HG02885 (cell line): Measurements from ENCODE around the gene KIDINS220.
"Not testable (repeated sequence)": the region's sequence is repeated elsewhere in the genome, so short reads cannot be mapped to it uniquely, and the experiment has no call there.

Experiments
- ATAC-seq: cut with Tn5 transposase; IDR thresholded peaks from one replicate; pipeline ENCODE4 v1.9.1; 2021; ENCODE audit warnings: mild to moderate bottlenecking; ENCODE audit not compliant: unreplicated experiment, poor library complexity

KIDINS220 gene

DNA sequence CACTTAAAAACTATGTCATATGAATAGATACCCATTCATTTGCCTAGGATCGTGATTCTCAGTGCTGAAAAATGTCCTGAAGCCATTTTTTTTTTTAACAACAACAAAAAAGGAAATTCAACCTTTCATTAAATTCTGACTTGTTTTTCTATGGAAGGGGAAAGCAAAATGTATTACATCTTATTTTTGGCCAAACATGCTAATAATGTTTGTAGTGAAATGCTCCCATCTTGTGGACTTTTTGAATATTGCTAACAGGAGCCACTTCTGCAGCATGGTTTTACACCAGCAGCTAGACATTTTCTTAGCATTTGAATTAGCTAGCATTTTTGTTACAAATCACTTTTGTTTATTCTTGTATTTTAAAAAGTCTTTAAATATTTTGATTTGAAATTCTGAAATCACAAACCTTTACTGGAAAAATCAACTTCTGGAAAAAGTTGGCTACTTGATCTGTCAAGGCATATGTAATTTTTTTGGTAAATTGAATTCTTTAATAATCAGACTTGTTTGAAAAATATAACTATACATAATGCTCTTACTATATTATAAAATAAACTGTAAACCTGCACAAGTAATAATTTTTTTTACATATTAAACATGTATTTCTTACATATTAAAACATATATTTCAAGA lies 75.8 kb downstream of the KIDINS220 start:
- ATAC-seq = no peak

DNA sequence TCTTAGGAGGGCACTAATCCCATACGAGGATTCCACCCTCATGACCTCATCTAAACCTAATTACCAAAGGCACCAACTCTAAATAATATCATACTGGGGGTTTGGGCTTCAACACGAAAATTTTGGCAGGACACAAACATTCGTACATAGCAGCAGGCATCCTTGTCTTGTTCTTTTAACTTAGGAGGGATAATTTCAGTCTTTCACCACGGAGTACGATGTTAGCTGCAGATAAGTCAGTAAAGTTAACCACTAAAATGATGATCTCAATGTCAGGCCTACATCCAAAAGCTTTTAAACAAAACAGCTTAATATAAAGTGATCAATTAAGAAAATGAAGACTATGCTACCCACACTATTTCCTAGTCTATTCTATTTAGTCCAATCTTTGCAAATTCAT lies 80.7 kb downstream of the KIDINS220 start:
- no peak for ATAC-seq

DNA sequence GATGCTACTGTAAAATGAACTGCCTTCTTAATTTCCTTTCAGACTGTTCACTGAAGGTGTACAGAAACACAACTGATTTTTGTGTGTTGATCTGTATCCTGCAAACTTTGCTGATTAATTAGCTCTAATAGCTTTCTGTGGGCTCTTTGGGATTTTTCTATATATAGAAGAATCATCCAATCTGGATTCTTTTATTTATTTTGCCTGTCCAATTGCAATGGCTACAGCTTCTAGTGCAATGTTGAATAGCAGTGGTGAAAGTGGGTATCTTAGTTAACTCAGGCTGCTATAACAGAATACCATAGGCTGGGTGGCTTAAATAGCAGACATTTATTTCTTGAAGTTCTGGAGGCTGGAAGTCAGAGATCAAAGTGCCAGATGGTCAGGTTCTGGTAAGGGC lies 81.2 kb downstream of the KIDINS220 start:
- ATAC-seq = no peak

DNA sequence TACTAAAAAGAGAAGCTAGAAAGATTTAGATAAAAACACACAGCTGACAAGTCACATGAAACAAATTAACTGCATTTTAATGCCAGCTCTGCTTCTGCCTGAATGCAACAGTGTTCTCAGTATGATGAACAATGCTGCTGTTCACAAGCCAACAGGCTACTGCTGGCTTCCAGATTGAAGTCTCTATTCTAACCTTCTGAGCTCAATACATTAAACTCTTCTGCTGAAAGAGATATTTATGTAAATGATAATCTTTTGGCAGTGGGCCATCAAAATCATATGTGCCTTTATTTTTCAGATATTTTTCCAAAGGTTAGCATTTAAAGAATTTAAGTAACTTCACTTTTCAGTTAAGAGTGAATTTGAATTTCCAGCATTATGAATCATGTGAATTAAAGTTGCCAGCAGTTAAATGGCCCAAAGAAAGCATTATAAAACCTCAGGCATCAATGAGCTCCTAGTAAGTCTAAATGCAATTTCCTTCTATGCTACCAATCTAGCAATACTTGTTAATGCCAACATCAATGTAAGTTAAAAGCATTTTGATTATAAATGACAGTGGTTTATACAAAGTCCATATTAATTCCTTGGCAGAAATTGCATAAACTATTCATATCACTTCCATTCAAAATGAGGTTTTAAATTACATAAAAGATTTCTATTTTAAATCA lies 83.2 kb downstream of the KIDINS220 start:
- ATAC-seq = no peak

DNA sequence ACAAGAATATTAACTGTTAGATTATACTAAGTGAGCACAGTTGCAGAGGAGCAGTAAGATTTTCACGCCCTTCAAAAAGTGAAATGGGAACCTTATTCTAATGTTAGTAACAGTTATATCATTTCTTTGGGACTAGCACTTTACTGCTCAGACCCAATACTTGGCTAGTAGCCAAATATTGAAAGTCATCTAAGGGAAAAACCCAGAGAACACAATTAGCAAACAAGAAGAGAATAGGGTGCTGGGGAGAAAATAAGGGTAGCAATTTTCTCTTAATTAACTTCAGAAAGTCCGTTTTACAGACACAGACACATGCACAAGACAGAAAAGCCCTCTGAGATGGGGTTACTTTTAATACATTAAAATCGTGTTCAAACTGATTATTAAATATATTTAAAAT lies 83.8 kb downstream of the KIDINS220 start:
- ATAC-seq = no peak

DNA sequence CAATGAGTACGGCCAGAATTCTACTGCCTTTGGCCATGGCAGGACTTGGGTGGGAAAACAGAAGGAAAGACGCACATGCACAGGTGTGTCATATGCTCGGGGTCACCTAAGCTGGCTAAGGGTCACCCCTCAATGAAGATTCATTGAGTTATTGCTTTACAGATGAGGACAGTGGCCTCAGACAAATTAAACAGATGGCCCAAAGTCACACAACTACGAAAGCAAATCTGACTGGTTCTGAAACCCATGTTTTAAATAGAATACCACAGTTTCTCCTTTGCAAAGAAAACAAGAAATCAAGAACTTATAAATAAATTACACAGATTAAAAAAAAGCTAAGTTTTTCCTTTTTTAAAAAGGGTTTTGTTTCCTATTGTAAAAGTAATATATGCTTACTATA lies 85.0 kb downstream of the KIDINS220 start:
- peak; percentile 64 for ATAC-seq

DNA sequence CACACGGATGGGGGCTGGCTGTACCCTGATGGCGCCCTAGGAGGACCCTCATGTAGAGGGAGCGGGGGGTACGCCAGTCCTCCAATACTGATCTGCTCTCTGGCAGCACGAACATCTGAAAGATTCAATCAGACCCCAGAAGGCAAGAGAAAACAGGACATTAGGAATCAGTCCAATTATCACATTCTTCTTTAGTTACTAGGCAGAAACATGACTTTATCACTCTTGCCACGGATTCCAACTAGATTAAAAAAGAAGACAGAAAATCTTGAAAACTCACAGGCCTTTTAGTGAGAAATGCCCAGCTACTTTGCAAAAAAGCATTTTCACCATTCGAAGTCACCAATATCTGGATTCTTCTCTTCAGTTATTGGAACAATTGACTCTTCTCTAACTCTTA lies 87.2 kb downstream of the KIDINS220 start:
- no peak for ATAC-seq

DNA sequence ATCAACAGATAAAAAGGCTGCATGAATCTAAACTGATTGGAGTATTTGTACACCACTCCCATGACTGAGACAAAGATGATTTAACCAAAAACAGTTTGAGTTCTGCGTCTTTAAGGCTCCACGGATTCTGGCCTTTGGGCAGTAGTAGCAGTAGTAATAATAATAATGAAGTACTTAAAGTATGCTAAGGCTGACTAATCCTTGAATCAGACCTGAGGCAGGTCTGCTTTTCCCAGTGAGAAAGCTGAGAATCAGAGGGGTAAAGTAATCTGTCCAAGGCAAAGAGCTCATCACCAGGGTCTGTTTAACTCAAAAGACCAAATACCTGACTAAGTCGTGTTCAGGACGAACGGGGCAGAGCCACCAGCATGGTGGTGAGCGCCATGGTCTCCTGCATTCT lies 94.2 kb downstream of the KIDINS220 start:
- no peak for ATAC-seq

DNA sequence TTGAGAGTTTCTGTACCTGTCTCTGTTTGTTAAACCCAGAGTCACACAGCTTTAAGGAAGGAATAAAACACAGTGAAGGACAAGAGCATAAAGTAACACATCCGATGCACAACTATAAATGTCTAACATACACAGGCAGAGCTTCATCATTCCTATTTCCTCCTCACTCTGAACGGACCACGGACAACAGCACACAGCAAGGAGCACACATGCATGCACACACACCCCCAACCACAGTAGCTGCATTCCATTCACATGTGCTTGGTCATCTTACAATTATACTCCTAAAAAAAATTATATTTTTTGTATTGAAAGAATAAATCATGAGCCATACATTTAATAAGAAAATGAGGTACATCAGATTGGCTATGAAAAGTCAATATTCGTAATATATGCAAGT lies 97.3 kb downstream of the KIDINS220 start:
- ATAC-seq = no peak

DNA sequence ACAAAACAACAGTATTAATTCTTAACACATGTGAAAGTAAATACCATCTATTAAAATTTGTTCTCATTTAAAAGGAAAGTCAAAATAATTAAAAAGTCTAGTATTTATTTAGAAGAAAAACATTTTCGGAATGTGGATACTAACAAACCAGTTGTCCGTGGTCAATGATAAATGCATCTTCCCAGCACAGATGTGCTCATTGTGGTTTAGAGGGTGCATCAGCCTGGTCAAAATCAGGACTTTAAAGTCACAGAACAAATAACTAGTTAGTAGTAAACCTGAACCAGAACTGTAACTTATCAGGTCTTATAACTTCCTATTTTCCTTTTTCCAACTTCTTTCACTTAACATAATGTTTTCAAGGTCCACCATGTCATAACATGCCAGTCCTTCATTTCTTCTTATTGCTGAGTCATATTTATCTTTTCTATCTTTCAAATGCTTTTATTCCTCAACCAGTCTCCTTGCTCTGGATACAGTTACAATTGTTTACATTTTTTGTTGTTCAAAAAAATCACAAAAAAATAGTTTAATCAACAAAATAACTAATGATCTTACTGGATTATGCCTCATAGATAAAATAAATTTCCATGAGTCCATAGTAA lies 99.7 kb downstream of the KIDINS220 start:
- ATAC-seq = no peak

DNA sequence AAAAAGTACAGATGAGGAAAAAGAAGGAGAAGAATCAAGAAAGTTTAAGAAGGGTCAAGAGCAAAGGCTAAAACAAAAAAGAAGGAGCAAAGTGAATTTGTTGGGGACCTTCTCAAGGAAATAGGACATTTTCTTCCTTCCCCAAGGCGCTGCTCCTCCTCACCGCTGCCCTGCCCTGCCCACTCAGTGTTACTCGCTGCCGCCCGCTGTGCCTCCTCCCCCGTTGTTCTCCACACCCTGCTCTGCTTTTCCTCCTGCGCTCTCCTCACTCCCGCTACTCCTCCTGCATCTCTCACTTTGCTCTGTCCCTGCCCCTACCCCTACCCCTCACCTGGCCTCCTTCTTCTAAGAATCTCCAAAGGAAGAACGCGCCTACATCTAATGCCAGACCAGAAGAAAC lies 104.8 kb downstream of the KIDINS220 start:
- ATAC-seq = no peak

DNA sequence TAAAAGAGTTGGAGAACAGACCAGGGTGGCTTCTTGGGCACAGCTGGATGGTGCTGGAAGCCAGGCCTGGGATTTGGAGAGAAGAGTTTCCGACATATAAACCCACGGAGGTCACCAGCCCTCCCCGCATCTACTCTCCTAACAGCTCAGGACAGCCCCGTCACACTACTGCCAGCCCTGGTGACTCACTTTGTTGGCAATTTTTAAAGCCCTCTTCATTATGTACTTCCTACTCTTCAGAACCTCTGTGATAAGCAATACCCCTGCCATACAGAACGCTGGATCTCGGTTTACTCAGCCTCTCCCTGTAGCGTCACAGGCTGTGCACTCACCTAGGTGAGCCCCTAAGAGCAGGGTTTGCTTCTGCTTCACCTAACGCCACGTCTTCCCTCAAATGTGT lies 107.5 kb downstream of the KIDINS220 start:
- ATAC-seq = no peak

DNA sequence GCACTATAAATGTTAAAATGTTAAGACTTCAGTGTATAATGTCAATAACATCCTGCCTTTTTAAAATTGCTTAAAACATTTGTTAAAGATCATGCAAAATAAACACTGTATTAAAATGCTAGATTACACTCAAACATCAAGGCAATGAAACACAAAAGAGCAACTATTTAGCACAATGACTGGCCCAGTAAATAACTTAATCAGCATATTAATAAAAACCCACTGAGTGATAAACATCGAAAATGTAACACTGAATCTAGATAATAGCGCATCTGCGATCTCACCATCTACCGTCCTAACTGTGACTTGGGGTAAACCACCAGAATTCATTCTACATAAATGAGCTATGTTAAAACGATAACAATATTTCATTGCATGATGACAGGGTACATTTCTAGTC lies 108.3 kb downstream of the KIDINS220 start:
- not testable (repeated sequence) for ATAC-seq

DNA sequence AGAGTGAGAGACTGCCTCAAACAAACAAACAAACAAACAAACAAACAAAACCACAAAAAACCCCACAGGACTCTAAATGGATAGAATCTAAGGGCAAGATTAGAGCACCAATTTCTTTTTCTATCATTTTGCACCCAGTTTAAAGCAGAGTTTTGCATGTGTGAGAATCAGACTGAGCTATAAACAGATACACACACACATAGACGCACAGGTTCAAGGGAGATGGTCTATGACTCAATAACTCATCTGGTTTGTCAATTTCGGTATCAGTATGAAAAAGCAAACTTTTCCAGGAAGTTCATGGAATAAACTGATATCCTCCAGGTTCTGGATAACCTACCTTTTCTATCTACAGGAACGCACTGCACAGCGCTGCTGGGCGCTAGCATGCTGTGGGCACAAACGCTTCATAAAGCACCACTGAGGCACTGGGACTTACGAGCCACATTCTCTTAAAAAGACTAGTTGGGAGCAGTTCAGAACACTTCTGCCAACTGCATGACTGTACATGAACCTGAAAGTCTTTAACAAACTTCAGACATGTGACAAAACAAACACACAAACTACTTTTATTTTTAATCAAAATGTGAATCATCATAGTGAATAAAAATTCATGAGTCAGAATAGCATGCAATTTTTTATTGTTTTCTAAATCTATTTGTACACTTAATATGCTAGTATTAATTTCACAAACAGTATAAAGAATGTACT lies 109.0 kb downstream of the KIDINS220 start:
- no peak for ATAC-seq

DNA sequence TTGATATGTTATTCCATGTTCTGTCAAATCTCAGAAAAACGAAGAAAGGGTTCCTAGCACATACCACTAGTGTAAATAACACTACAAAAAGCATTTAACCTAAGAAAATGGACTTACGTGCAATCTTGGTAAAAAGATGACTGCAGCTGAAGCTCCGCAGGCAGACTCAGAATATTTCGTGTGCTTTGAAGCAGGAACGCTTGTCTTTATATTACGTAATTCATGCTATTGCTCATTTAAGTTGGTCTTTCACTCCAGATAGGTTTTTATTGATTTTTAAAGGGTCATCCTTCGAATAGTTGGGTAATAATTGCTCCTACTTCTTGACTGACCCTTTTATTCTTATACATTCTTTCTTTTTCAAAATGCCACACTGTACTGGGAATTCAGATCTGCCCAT lies 111.6 kb downstream of the KIDINS220 start:
- ATAC-seq = no peak

DNA sequence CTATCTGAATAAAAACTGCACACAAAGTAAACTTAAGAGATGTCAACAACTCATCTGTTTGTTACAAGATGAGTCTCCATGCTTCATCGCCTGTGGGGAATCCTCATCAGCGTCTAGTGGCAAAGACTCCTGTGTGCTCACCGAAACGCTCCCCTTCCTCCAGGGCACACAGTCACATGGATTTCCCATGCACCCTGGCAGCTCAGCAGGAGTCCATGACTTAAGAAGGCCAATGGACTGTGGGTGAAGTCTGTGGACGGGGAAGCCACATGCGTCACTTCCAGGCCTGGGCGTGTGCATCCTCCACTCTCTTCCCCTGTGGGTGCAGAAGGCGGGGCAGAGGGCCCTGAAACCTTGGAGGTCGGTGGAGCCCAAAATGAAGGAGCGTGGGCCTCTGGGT lies 114.4 kb downstream of the KIDINS220 start:
- no peak for ATAC-seq

DNA sequence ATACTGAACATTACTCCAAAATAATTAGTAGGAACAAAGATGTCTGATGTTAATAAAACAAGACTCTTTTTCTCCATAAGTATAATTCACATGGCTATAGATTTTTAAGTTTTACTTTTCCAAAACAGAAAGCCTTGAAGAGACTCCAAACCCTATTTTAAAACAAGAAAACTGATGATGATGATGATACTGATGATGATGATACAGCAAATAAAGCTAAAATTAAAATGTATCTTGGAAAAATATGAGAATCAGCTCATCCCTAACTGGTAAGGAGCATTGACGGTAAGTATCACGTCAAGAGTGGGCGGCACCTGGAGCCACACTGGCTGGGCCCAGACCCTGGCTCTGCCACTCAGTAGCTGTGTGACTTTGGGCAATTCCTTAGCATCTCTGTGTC lies 116.0 kb downstream of the KIDINS220 start:
- no peak for ATAC-seq

DNA sequence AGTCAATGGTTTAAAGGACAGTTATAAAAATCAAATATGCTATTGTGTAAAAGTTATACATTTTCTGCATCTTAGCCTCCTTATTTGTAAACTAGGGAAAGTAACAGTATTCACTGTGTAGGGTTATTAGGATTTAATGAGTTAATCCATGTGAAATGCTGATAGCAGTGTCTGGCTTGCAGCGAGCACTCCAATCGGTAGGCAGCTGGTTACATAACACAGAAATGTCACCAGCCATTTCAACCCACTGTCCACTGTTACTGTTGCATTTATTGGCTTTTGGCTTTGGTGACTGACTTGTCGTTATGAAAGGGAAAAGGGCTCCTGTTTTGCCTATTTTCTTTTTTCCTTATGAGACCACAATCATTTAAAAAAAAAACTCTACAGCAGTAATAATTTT lies 116.7 kb downstream of the KIDINS220 start:
- ATAC-seq = no peak

DNA sequence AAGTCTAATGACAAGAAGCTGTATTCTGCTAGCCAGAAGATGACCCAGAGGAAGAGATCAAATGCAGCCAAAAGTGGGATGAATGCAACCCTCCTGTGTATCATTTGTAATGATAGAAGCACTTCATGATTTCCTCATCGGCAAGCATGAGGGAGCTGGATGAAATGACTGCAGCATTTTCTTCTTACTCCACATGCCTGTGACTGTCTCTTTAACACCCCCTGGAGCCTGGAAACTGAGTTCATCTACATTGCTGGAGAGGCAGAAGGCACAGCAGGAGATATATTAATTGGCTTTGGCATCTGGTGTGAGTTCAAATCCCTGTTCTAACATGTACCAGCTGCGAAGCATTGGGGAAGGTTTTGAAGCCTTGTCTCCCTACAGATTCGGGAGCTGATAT lies 117.9 kb downstream of the KIDINS220 start:
- ATAC-seq = no peak

DNA sequence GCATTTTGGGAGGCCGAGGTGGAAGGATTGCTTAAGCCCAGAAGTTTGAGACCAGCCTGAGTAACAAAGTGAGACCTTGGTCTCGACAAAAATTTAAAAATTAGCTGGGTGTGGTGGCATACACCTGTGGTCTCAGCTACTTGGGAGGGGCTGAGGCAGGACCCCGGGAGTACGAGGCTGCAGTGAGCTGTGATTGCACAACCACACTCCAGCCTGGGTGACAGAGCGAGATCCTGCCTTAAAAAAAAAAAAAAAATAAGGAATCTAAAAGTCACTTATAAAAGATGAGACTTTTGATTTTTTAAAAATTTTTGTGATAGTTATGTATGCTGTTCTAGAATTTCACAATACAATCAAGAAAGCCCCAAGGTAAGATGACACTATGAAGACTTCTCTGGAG lies 122.4 kb downstream of the KIDINS220 start:
- ATAC-seq = no peak

DNA sequence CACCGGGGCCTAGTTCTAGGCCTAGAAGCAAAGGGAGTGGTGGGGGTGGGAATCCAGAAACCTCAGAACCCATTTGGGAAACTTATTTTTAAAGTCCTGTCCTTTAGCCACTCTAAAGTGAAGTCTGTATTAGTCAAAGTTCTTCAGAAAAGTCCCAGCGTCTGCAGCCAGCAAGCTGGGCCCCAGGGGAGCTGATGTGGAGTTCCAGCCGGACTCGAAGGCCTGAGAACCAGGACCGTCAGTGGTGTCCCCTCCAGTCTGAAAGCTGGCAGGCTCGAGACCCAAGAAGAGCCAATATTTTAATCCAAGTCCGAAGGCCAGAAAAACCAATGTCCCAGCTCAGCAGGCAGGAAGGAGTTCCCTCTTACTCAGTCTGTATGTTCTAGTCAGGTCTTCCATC lies 123.1 kb downstream of the KIDINS220 start:
- no peak for ATAC-seq
